ENCODE data around the gene DNAAF8. TPM values are rescaled to one million over a fixed set of nuclear protein-coding genes. Genes with fewer than 3 reads are reported as not detected.

DNAAF8 gene
- total and polyA plus RNA-seq, 2 donors (not counting 3 experiments of a cell fraction or from before 2014, with no cell fraction given), result 0.58 to 1.0 TPM

GRCh38 chr16:4692460-4693295, 41.7 kb upstream of the DNAAF8 start:
- FAIRE-seq (no peak), DNase-seq (ENCODE audit: low read depth, low spot score) (peak; percentile 19)
- H3K79me2 ChIP-seq (ENCODE audit: control insufficient read depth, insufficient read depth, low read length), result no peaks in the 10 kb centered on the region
- H3K27me3 ChIP-seq (ENCODE audit: control insufficient read depth in 2 of 2, insufficient read depth in 2 of 2, low read length in 2 of 2), result no peaks in the 10 kb centered on the region
- TF ChIP-seq JUN (IDR thresholded peaks at IDR 0.05; ENCODE audit: borderline replicate concordance, insufficient read depth, insufficient read length, low read depth) (no peak), POLR2AphosphoS5 (IDR thresholded peaks at IDR 0.05; ENCODE audit: insufficient read depth, low read depth, low read length) (no peak), EZH2 (IDR thresholded peaks at IDR 0.05; ENCODE audit: borderline replicate concordance, low read depth, low read length, severe bottlenecking) (no peak), CTCF (IDR thresholded peaks at IDR 0.05; ENCODE audit: extremely low read depth in 1 of 2, insufficient read depth in 1 of 2, low read depth in 1 of 2, low read length in 2 of 2) (no peak), MAX (IDR thresholded peaks at IDR 0.05; ENCODE audit: insufficient read depth, insufficient read length) (no peak)
- peak overlapping the region; percentile 72 for H3K4me2 ChIP-seq (ENCODE audit: insufficient read depth, low read length)
- CTCF ChIA-PET, result interaction anchor here (0.9 to 2.0 kb wide), 2 partner anchors 10 to 22 kb away, joined by 5 to 7 read pairs; no protein-coding TSS in a partner anchor
- intact Hi-C loops (cut with micrococcal nuclease) (loop anchor here (1.0 to 2.0 kb wide), 3 partner anchors 42 to 264 kb away; partner anchors contain the start of genes ANKS3, DNAAF8 and MGRN1), dilution Hi-C loops (cut with MboI; ENCODE audit: extremely low pct_ligation_motif_present, low sequenced_read_pairs) (no loop called here)
- no peak overlapping the region for H3K27ac ChIP-seq (ENCODE audit: insufficient read depth, low read depth, low read length)
- POLR2A ChIA-PET, result no interaction called here
- no peaks in the 10 kb centered on the region for H4K20me1 ChIP-seq (replicated peaks; ENCODE audit: control insufficient read depth, extremely low read depth, insufficient read depth, low read length)
- H3K36me3 ChIP-seq (ENCODE audit: control insufficient read depth in 2 of 2, extremely low read depth in 1 of 2, insufficient read depth in 2 of 2, low read length in 2 of 2), result peaks cover 0 to 27% of the 10 kb centered on the region in 2 experiments
- H2AFZ ChIP-seq (ENCODE audit: low read depth, low read length), result peak overlapping the region; percentile 30
- no TSS peak for BruUV-seq (replicated peaks)
- no peaks in the 10 kb centered on the region for H3K9me3 ChIP-seq (replicated peaks; ENCODE audit: control insufficient read depth, insufficient read depth, low read length)
- H3K4me1 ChIP-seq (ENCODE audit: control insufficient read depth, extremely low read depth, insufficient read depth, low read length), result peaks cover 4% of the 10 kb centered on the region
- no peaks in the 10 kb centered on the region for H3K9me1 ChIP-seq (replicated peaks; ENCODE audit: control insufficient read depth, extremely low read depth, insufficient read depth, low read length)
- H3K9ac ChIP-seq (replicated peaks; ENCODE audit: extremely low read depth, insufficient read depth, low read length), result no peak overlapping the region
- peak overlapping the region; percentile 26 to 93 (median 31) for H3K4me3 ChIP-seq (replicated peaks in 1 of 3; ENCODE audit: insufficient read depth in 1 of 3, low read depth in 1 of 3, low read length in 3 of 3)

Measured in endothelial cell of umbilical vein (primary cell).